C4-2B (cell line): ENCODE data around the gene IL27RA.

Experiments
- H3K27ac ChIP-seq: fragments of 450-650 bp; 2 replicates; pipeline ENCODE4 v1.5.1; 2017
- CTCF ChIP-seq: fragments of 450-650 bp; conservative IDR thresholded peaks from 2 replicates; pipeline ENCODE4 v1.5.1; 2017; ENCODE audit warnings: mild to moderate bottlenecking
- ZFX ChIP-seq: fragments of 450-650 bp; IDR thresholded peaks from 2 replicates; pipeline ENCODE4 v1.6.1; 2017

The IL27RA gene

GRCh38 chr19:14070268-14071050 is 38.9 kb downstream of the IL27RA start:
- TF ChIP-seq CTCF (no peak), ZFX (no peak)
- H3K27ac ChIP-seq: no peak overlapping the region

- no peak for TF ChIP-seq ZFX
- no peak for TF ChIP-seq CTCF
- H3K27ac ChIP-seq: peak within 1 kb of the TSS; percentile 60
Observed at GRCh38 chr19:14072535-14073260, 41.1 kb downstream of the IL27RA start, which contains the start of gene MISP3. Gene MISP3, plus strand, starts transcription at chr19:14072786. Its CDS starts 524 bp downstream, at chr19:14073310.

GRCh38 chr19:14073261-14073924 is 41.8 kb downstream of the IL27RA start:
- TF ChIP-seq ZFX: peak; percentile 43; the same call in 1 of the 2 replicates
- peak; percentile 99 for TF ChIP-seq CTCF
- peak overlapping the region; percentile 60 for H3K27ac ChIP-seq

- TF ChIP-seq CTCF: no peak
- no peak for TF ChIP-seq ZFX
Observed at GRCh38 chr19:14073925-14074838, 42.6 kb downstream of the IL27RA start.

GRCh38 chr19:14078411-14078810 is 46.8 kb downstream of the IL27RA start:
- H3K27ac ChIP-seq: no peak overlapping the region
- TF ChIP-seq ZFX (no peak), CTCF (no peak)

More at GRCh38 chr19:14073925-14074838, 42.6 kb downstream of the IL27RA start:
- peak overlapping the region; percentile 60 for H3K27ac ChIP-seq

GRCh38 chr19:14080887-14081796 is 49.6 kb downstream of the IL27RA start:
- peak overlapping the region; percentile 86 for H3K27ac ChIP-seq
- TF ChIP-seq CTCF (no peak), ZFX (peak; percentile 39; the same call in 1 of the 2 replicates)
